K562 (cell line): Measurements from ENCODE around the gene TMEM63C. TPM values are rescaled to one million over a fixed set of nuclear protein-coding genes. Genes with fewer than 3 reads are reported as not detected.

Source experiments
- ATAC-seq: fragments of 200-7000 bp; cut with Tn5 transposase; 3 replicates; pipeline ENCODE4 v1.9.1; 2020; ENCODE audit warnings: moderate library complexity
- BruUV-seq: library from RNA; stranded (reverse); fragments of 400-500 nt; replicated peaks from 2 replicates; lab custom pipeline; 2021; lab: Mats Ljungman, UMichigan
- CTCF ChIA-PET: fragments of 300-600 bp; formaldehyde crosslinking; extraction: SDS; loops from one replicate; lab custom pipeline; 2021; ENCODE audit warnings: low intra/inter-chr PET ratio; lab: Yijun Ruan, JAX
- POLR2A ChIA-PET: fragments of 300-600, 350-650 bp; sonication (Branson Sonifier 250); formaldehyde crosslinking; extraction: SDS; loops from one replicate; lab custom pipeline; 2021; ENCODE audit warnings: antibody characterized with exemption, inconsistent platforms; lab: Yijun Ruan, JAX
- DNase-seq, 4 experiments: peaks; one replicate each; pipeline versions ENCODE4 v3.0.0 to v3.0.0-alpha.2; 2011 to 2018; ENCODE audit warnings: low spot score in 3 of 4, mixed read lengths in 3 of 4; ENCODE audit errors: extremely low read depth in 1 of 4
- FAIRE-seq: peaks from 2 replicates; lab custom pipeline; 2011; peaks lifted over from hg19 to GRCh38; lab: Jason Lieb, UNC
- H2AFZ ChIP-seq: 2 replicates; pipeline ENCODE4 v1.6.0; 2011; ENCODE audit warnings: low read depth, low read length, control low read depth, inconsistent platforms
- H3K27ac ChIP-seq: fragments of 200-600 bp; 3 replicates; pipeline ENCODE4 v1.8.0; 2011; ENCODE audit warnings: low read depth, mild to moderate bottlenecking, control low read depth, inconsistent platforms, low read length, moderate library complexity, mixed read lengths; ENCODE audit errors: extremely low read depth
- H3K27me3 ChIP-seq, 2 experiments: fragments of 300-600 bp in 1 of 2; 2 replicates in 1 of 2; 3 replicates in 1 of 2; pipeline versions ENCODE4 v1.6.0 to v1.8.0; 2011; ENCODE audit warnings: inconsistent platforms in 2 of 2, low read length in 2 of 2, mild to moderate bottlenecking in 1 of 2, mixed read lengths in 1 of 2, moderate library complexity in 1 of 2; ENCODE audit not compliant: control insufficient read depth in 2 of 2, insufficient read depth in 2 of 2
- H3K36me3 ChIP-seq: fragments of 300-600 bp; 3 replicates; pipeline ENCODE4 v1.8.0; 2011; ENCODE audit warnings: mild to moderate bottlenecking, low read length, inconsistent platforms; ENCODE audit not compliant: control insufficient read depth, insufficient read depth
- H3K4me1 ChIP-seq, 2 experiments: fragments of 200-600 bp in 1 of 2; replicated peaks in 1 of 2; 2 replicates in 1 of 2; 3 replicates in 1 of 2; pipeline versions ENCODE4 v1.5.1 to v1.8.0; 2011; ENCODE audit warnings: inconsistent platforms in 2 of 2, low read length in 2 of 2, mild to moderate bottlenecking in 1 of 2, mixed read lengths in 1 of 2, moderate library complexity in 1 of 2; ENCODE audit not compliant: control insufficient read depth in 2 of 2, insufficient read depth in 2 of 2
- H3K4me2 ChIP-seq: 2 replicates; pipeline ENCODE4 v1.6.1; 2011; ENCODE audit warnings: low read length, control low read depth, inconsistent platforms, mixed read lengths; ENCODE audit not compliant: insufficient read depth
- H3K4me3 ChIP-seq: fragments of 200-600 bp; sonication (generic), shearing (Covaris generic); 2 replicates; pipeline ENCODE4 v1.5.1; 2016; ENCODE audit warnings: control low read depth, inconsistent platforms
- H3K79me2 ChIP-seq: fragments of 200-600 bp; 3 replicates; pipeline ENCODE4 v1.8.0; 2011; ENCODE audit warnings: low read length, inconsistent platforms; ENCODE audit not compliant: control insufficient read depth, insufficient read depth
- H3K9ac ChIP-seq, 2 experiments: 2 replicates each; pipeline versions ENCODE4 v1.6.0 to v1.6.1; 2011; ENCODE audit warnings: low read depth in 2 of 2, low read length in 2 of 2, control low read depth in 1 of 2, inconsistent platforms in 1 of 2, mild to moderate bottlenecking in 1 of 2, mixed read lengths in 1 of 2; ENCODE audit not compliant: insufficient read depth in 1 of 2
- H3K9me1 ChIP-seq: one replicate; pipeline ENCODE4 v1.6.0; 2011; ENCODE audit warnings: inconsistent platforms, mild to moderate bottlenecking, low read length, moderate library complexity; ENCODE audit not compliant: control insufficient read depth, insufficient read depth
- H3K9me3 ChIP-seq: replicated peaks from 2 replicates; pipeline ENCODE4 v1.5.1; 2011; ENCODE audit warnings: low read depth, low read length, inconsistent platforms; ENCODE audit not compliant: control insufficient read depth, insufficient read depth
- H4K20me1 ChIP-seq: replicated peaks from 2 replicates; pipeline ENCODE4 v1.6.1; 2011; ENCODE audit warnings: low read length, inconsistent platforms, mixed read lengths; ENCODE audit not compliant: control insufficient read depth, insufficient read depth
- ATF7 ChIP-seq: fragments of 450-650 bp; IDR thresholded peaks from 2 replicates; pipeline ENCODE4 v1.7.1; 2014; ENCODE audit warnings: mild to moderate bottlenecking, moderate library complexity
- BMI1 ChIP-seq: fragments of 150-350 bp; IDR thresholded peaks from 2 replicates; pipeline ENCODE4 v1.6.1; 2014; ENCODE audit warnings: low read length
- ESRRA ChIP-seq: fragments of 450-650 bp; IDR thresholded peaks from 2 replicates; pipeline ENCODE4 v1.6.1; 2014; ENCODE audit warnings: low read depth, mild to moderate bottlenecking, moderate library complexity, borderline replicate concordance
- GMEB1 ChIP-seq: fragments of 250-450 bp; sonication (Bioruptor Pico); IDR thresholded peaks from 2 replicates; pipeline ENCODE4 v1.4.0; 2020; ENCODE audit warnings: mild to moderate bottlenecking
- HMG20A ChIP-seq: fragments of 450-650 bp; formaldehyde crosslinking; conservative IDR thresholded peaks from 2 replicates; pipeline ENCODE4 v1.4.0; 2020; ENCODE audit warnings: mild to moderate bottlenecking, mixed read lengths
- KLF13 ChIP-seq: fragments of 450-650 bp; IDR thresholded peaks from 2 replicates; pipeline ENCODE4 v1.6.1; 2016; ENCODE audit warnings: missing genetic modification characterization, low read depth, mild to moderate bottlenecking, missing compliant biosample characterization, moderate library complexity, borderline replicate concordance
- MCM7 ChIP-seq, 2 experiments: fragments of 450-650 bp; IDR thresholded peaks; 2 replicates each; pipeline ENCODE4 v1.6.1; 2016 to 2018
- MYBL2 ChIP-seq, 2 experiments: fragments of 450-650 bp in 1 of 2; sonication (generic) in 1 of 2; formaldehyde crosslinking in 1 of 2; IDR thresholded peaks; 2 replicates each; pipeline versions ENCODE4 v1.6.1 to v1.8.1; 2017 to 2022; ENCODE audit warnings: borderline replicate concordance in 1 of 2, inconsistent platforms in 1 of 2, low read depth in 1 of 2, mild to moderate bottlenecking in 1 of 2, missing genetic modification reagents in 1 of 2, moderate library complexity in 1 of 2
- RFX5 ChIP-seq: IDR thresholded peaks from 2 replicates; pipeline ENCODE4 v1.6.1; 2011; ENCODE audit warnings: low read depth, mild to moderate bottlenecking, improper control_type of control experiment, low read length
- SIRT6 ChIP-seq: IDR thresholded peaks from one replicate; pipeline ENCODE4 v1.6.1; 2012; ENCODE audit warnings: low read depth, mild to moderate bottlenecking, control low read depth, inconsistent platforms, low read length, moderate library complexity
- SMARCA5 ChIP-seq: fragments of 450-650 bp; IDR thresholded peaks from 2 replicates; pipeline ENCODE4 v1.6.1; 2016
- STAG1 ChIP-seq: sonication (generic); formaldehyde crosslinking; IDR thresholded peaks from 2 replicates; pipeline ENCODE4 v1.5.0; 2020; ENCODE audit warnings: missing genetic modification reagents, borderline replicate concordance
- TRIM24 ChIP-seq, 2 experiments: fragments of 450-650 bp; IDR thresholded peaks; 2 replicates each; pipeline ENCODE4 v1.6.1; 2016
- ZNF311 ChIP-seq: fragments of 250-450 bp; sonication (Bioruptor Pico); IDR thresholded peaks from 2 replicates; pipeline ENCODE4 v1.4.0; 2020; ENCODE audit warnings: mild to moderate bottlenecking, moderate library complexity
- ZNF347 ChIP-seq: fragments of 450-650 bp; formaldehyde crosslinking; IDR thresholded peaks from 2 replicates; pipeline ENCODE4 v1.4.0; 2020; ENCODE audit warnings: low read depth, mild to moderate bottlenecking, moderate library complexity
- ZNF444 ChIP-seq: fragments of 250-450 bp; sonication (Bioruptor Pico); IDR thresholded peaks from 2 replicates; pipeline ENCODE4 v1.4.0; 2020; ENCODE audit warnings: mild to moderate bottlenecking, moderate library complexity
- ZNF584 ChIP-seq: fragments of 200-800 bp; sonication (Bioruptor generic); IDR thresholded peaks from 2 replicates; pipeline ENCODE4 v1.6.1; 2016; ENCODE audit warnings: low read depth, mild to moderate bottlenecking, missing genetic modification characterization, missing compliant biosample characterization
- WGBS: fragments of 100-300 bp; shearing (Covaris generic); methylation state at CpG from one replicate; pipeline ENCODE4 v1.1.6; 2016; ENCODE audit warnings: low coverage, mixed read lengths; ENCODE audit not compliant: insufficient coverage; ENCODE audit errors: missing lambda C conversion rate; 5-methylcytosine and 5-hydroxymethylcytosine counted together
- in situ Hi-C: fragments of 300-500 bp; cut with MboI; formaldehyde crosslinking; loops from 4 replicates; pipeline ENCODE4 v1.15.0; 2018; ENCODE audit warnings: inconsistent platforms, mixed read lengths
- intact Hi-C: fragments of 100-400 bp; cut with micrococcal nuclease; formaldehyde crosslinking; loops from 2 replicates; pipeline ENCODE4 v1.14.2; 2022
- polyA plus RNA-seq, 8 experiments: library from polyadenylated mRNA; depleted of rRNA in 4 of 8; stranded (reverse) in 5 of 8; unstranded in 3 of 8; fragments of >200 nt; fragmentation: Nextera tagmentation in 2 of 8; fragmentation: Illumina TruSeq in 1 of 8; extraction: Ambion mirVana in 2 of 8; extraction: Trizol in 1 of 8; gene quantifications; 2 replicates each; pipeline versions ENCODE4 v1.2.1 to v1.2.3, GENCODE V29; 2011 to 2014; ENCODE audit warnings: inconsistent platforms in 1 of 8, missing spikeins in 1 of 8
- total RNA-seq, 7 experiments: library from RNA; depleted of rRNA in 6 of 7; stranded (reverse); fragments of >200 nt in 6 of 7; fragmentation: Illumina TruSeq in 2 of 7; extraction: Trizol in 2 of 7; gene quantifications; 2 replicates each; pipeline versions ENCODE4 v1.2.1 to v1.2.3, GENCODE V29; 2011 to 2021; ENCODE audit warnings: low replicate concordance in 1 of 7

TMEM63C gene
- total and polyA plus RNA-seq, 9 of the 15 experiments (the other 6 are each of a cell fraction or from before 2014, with no cell fraction given) = 0.07 TPM; not detected in 8

- Histone ChIP-seq H3K9me1 (no peaks in the 10 kb centered on the region), H3K36me3 (no peaks in the 10 kb centered on the region), H3K4me2 (no peak overlapping the region), H3K4me1 (no peaks in the 10 kb centered on the region; a peak in 1 of 5 replicates), H2AFZ (no peak overlapping the region), H3K79me2 (no peaks in the 10 kb centered on the region), H3K9me3 (no peaks in the 10 kb centered on the region), H3K4me3 (no peak overlapping the region), H3K27ac (no peak overlapping the region), H3K27me3 (peaks cover 0 to 15% of the 10 kb centered on the region in 2 experiments; a peak in 3 of 5 replicates), H3K9ac (no peak overlapping the region), H4K20me1 (no peaks in the 10 kb centered on the region)
- BruUV-seq = no TSS peak
- POLR2A ChIA-PET = interaction anchor here (0.5 to 0.7 kb wide), 2 partner anchors 9 to 287 kb away, joined by 3 read pairs; no protein-coding TSS in a partner anchor
- ATAC-seq (no peak), DNase-seq (no peak), FAIRE-seq (no peak)
- WGBS = 0% methylated on average over 3 of the region's 3 CpGs
- TF ChIP-seq ATF7 (no peak), MYBL2 (IDR thresholded peaks at IDR 0.05; ENCODE audit: low read depth) (no peak), MYBL2 (CRISPR knock-in tag; IDR thresholded peaks at IDR 0.05; ENCODE audit: borderline replicate concordance) (no peak), SMARCA5 (no peak), ZNF347 (CRISPR knock-in tag) (no peak), ZNF311 (CRISPR knock-in tag) (no peak), ZNF584 (no peak), BMI1 (no peak), HMG20A (no peak), STAG1 (CRISPR knock-in tag) (no peak), RFX5 (no peak), TRIM24 (IDR thresholded peaks at IDR 0.05) (no peak), MCM7 (IDR thresholded peaks at IDR 0.05) (no peak), SIRT6 (no peak), ESRRA (no peak), ZNF444 (CRISPR knock-in tag) (no peak), KLF13 (tag) (no peak), GMEB1 (CRISPR knock-in tag) (no peak)
- intact Hi-C loops (no loop called here), in situ Hi-C loops (no loop called here)
- CTCF ChIA-PET = no interaction called here
These were observed 56.8 kb downstream of the TMEM63C start for GRCh38 chr14:77238356-77238755.
